Gastrocnemius medialis (tissue), 4 donors: ENCODE data around the gene SLC6A4. TPM values are rescaled to one million over a fixed set of nuclear protein-coding genes. Genes with fewer than 3 reads are reported as not detected.

Experiments used
- ATAC-seq, 2 donors: fragments of 150-250 bp; one replicate each; pipeline ENCODE4 v1.9.1; 2016
- DNase-seq, 2 donors: peaks; one replicate each; pipeline ENCODE4 v3.0.0-alpha.2; 2019
- H3K27ac ChIP-seq, 4 donors: fragments of 200-600 bp; sonication (generic); 1 replicate in 1 of 4; 2 replicates in 3 of 4; pipeline ENCODE4 v1.5.1; 2016 to 2018; ENCODE audit warnings: mild to moderate bottlenecking in 2 of 4, moderate library complexity in 1 of 4
- H3K27me3 ChIP-seq, 3 donors: fragments of 200-600 bp; sonication (generic) in 2 of 3; 1 replicate in 1 of 3; 2 replicates in 2 of 3; pipeline versions ENCODE4 v1.5.1 to v1.6.0; 2016 to 2019; ENCODE audit warnings: mild to moderate bottlenecking in 1 of 3, moderate library complexity in 1 of 3
- H3K36me3 ChIP-seq, 2 donors: fragments of 200-600 bp; sonication (generic) in 1 of 2; one replicate each; pipeline ENCODE4 v1.5.1; 2017 to 2018
- H3K4me1 ChIP-seq, 2 donors: fragments of 200-600 bp; sonication (generic) in 1 of 2; one replicate each; pipeline ENCODE4 v1.5.1; 2016 to 2017; ENCODE audit warnings: mild to moderate bottlenecking in 2 of 2
- H3K4me3 ChIP-seq, 4 donors: fragments of 200-600 bp; sonication (generic) in 3 of 4; 1 replicate in 1 of 4; 2 replicates in 3 of 4; pipeline ENCODE4 v1.5.1; 2016 to 2019; ENCODE audit warnings: mild to moderate bottlenecking in 2 of 4
- H3K9me3 ChIP-seq, 3 donors: fragments of 200-600 bp; sonication (generic) in 2 of 3; 1 replicate in 1 of 3; 2 replicates in 2 of 3; pipeline ENCODE4 v1.5.1; 2016 to 2019
- CTCF ChIP-seq, 5 experiments: fragments of 450-650 bp in 3 of 5; fragments of 200-600 bp in 2 of 5; sonication (generic) in 2 of 5; IDR thresholded peaks in 4 of 5; conservative IDR thresholded peaks in 1 of 5; 1 replicate in 4 of 5; 2 replicates in 1 of 5; pipeline ENCODE4 v1.5.1; 2016 to 2019; ENCODE audit warnings: antibody characterized with exemption in 5 of 5, mild to moderate bottlenecking in 3 of 5, moderate library complexity in 3 of 5
- POLR2A ChIP-seq, 2 donors: fragments of 450-650 bp; IDR thresholded peaks; one replicate each; pipeline ENCODE4 v1.6.1; 2017; ENCODE audit warnings: antibody characterized with exemption in 2 of 2, mild to moderate bottlenecking in 2 of 2, moderate library complexity in 2 of 2
- in situ Hi-C, 4 donors: fragments of 200-750 bp; cut with MboI; loops; one replicate each; pipeline versions ENCODE4 v1.15.0 to v1.8.0; 2017; ENCODE audit warnings: low sequenced_read_pairs in 4 of 4
- intact Hi-C: fragments of 100-400 bp; cut with DNase I; formaldehyde crosslinking; loops from one replicate; pipeline ENCODE4 v1.15.1; 2023; ENCODE audit warnings: low total_unique reads
- total RNA-seq, 4 donors: library from RNA; depleted of rRNA; stranded (reverse); fragments of >200 nt; gene quantifications; one replicate each; pipeline versions ENCODE4 v1.1.0 to v1.2.3, GENCODE V29; 2016

The SLC6A4 gene
- total RNA-seq, 4 donors from 2014 or later, result 0.35 to 0.46 TPM; not detected in 2

DNA sequence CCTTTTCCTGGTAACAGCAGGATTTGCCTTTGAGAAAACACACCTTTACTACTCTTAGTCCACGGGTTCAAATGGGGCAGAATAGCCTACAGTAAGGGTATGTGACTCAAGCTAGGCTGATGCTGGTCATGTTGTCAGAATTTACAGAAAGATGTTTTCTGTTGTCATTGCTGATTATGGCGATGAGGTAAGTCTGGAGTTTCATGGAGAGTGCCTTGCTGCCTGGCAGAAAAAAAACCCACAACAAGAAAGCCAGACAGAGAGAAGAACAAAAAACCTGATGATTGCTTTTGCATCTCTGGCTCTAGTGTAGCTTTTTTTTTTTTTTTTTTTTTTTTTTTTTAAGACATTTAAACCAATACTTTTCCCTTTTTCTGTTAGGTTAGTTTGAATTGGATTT, 47.9 kb downstream of the SLC6A4 start:
- TF ChIP-seq POLR2A (IDR thresholded peaks at IDR 0.05), result no peak
- no peak for TF ChIP-seq CTCF (IDR thresholded peaks at IDR 0.05 in 4 of 5, conservative IDR thresholded peaks at IDR 0.05 in 1 of 5)
- intact Hi-C loops (no loop called here), in situ Hi-C loops (no loop called here)
- Histone ChIP-seq H3K27me3 (no peaks in the 10 kb centered on the region), H3K27ac (no peak overlapping the region), H3K9me3 (no peaks in the 10 kb centered on the region), H3K4me1 (no peaks in the 10 kb centered on the region), H3K36me3 (peaks cover 2 to 46% of the 10 kb centered on the region in 2 donors), H3K4me3 (no peak overlapping the region)
- ATAC-seq, result no peak
- DNase-seq, result no peak

- peaks cover 5 to 52% of the 10 kb centered on the region in 2 donors for H3K36me3 ChIP-seq
- H3K27me3 ChIP-seq, result no peaks in the 10 kb centered on the region
- H3K4me1 ChIP-seq, result no peaks in the 10 kb centered on the region
- intact Hi-C loops, result no loop called here
- in situ Hi-C loops, result no loop called here
- no peak overlapping the region for H3K27ac ChIP-seq
- no peak for ATAC-seq
- DNase-seq, result no peak
- no peak overlapping the region for H3K4me3 ChIP-seq
- TF ChIP-seq CTCF (IDR thresholded peaks at IDR 0.05 in 4 of 5, conservative IDR thresholded peaks at IDR 0.05 in 1 of 5), result no peak
- TF ChIP-seq POLR2A (IDR thresholded peaks at IDR 0.05), result no peak
- no peaks in the 10 kb centered on the region for H3K9me3 ChIP-seq
These were observed 48.7 kb downstream of the SLC6A4 start for GRCh38 chr17:30186761-30187160.

GRCh38 chr17:30176855-30177254, 58.6 kb downstream of the SLC6A4 start:
- H3K4me3 ChIP-seq, result no peak overlapping the region
- H3K9me3 ChIP-seq, result no peaks in the 10 kb centered on the region
- intact Hi-C loops (no loop called here), in situ Hi-C loops (no loop called here)
- ATAC-seq (no peak), DNase-seq (no peak)
- peaks cover 0 to 64% of the 10 kb centered on the region in 2 donors for H3K36me3 ChIP-seq
- no peak overlapping the region for H3K27ac ChIP-seq
- H3K27me3 ChIP-seq, result no peaks in the 10 kb centered on the region
- TF ChIP-seq POLR2A (IDR thresholded peaks at IDR 0.05) (no peak), CTCF (IDR thresholded peaks at IDR 0.05 in 4 of 5, conservative IDR thresholded peaks at IDR 0.05 in 1 of 5) (no peak)
- no peaks in the 10 kb centered on the region for H3K4me1 ChIP-seq

DNA sequence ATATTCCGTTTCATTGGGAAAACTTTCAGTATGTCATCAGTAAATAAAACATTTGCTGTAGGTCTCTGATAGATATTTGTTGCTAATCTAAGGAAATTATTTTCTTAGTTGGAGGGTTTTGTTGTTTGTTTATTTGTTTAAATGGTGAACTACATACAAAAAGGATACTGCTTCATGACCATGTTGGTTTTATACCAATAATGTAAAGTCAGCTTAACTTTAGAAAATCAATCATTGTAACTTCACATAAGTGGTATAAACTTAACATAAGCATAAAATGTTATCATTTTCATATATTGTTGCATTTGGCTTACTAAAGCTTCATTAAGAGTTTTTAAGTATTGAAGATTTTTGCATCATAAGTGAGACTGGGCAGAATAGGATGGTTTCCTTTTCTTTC, 60.9 kb downstream of the SLC6A4 start:
- DNase-seq (no peak), ATAC-seq (no peak)
- Histone ChIP-seq H3K27me3 (no peaks in the 10 kb centered on the region), H3K4me1 (no peaks in the 10 kb centered on the region), H3K36me3 (peaks cover 0 to 42% of the 10 kb centered on the region in 2 donors), H3K27ac (no peak overlapping the region), H3K4me3 (no peak overlapping the region), H3K9me3 (no peaks in the 10 kb centered on the region)
- intact Hi-C loops (no loop called here), in situ Hi-C loops (no loop called here)
- TF ChIP-seq CTCF (IDR thresholded peaks at IDR 0.05 in 4 of 5, conservative IDR thresholded peaks at IDR 0.05 in 1 of 5), result no peak
- TF ChIP-seq POLR2A (IDR thresholded peaks at IDR 0.05), result no peak

GRCh38 chr17:30173649-30174048, 61.8 kb downstream of the SLC6A4 start:
- Histone ChIP-seq H3K4me3 (no peak overlapping the region), H3K9me3 (no peaks in the 10 kb centered on the region), H3K27ac (no peak overlapping the region), H3K36me3 (peaks cover 0 to 33% of the 10 kb centered on the region in 2 donors), H3K27me3 (no peaks in the 10 kb centered on the region), H3K4me1 (no peaks in the 10 kb centered on the region)
- TF ChIP-seq CTCF (IDR thresholded peaks at IDR 0.05 in 4 of 5, conservative IDR thresholded peaks at IDR 0.05 in 1 of 5) (no peak), POLR2A (IDR thresholded peaks at IDR 0.05) (no peak)
- ATAC-seq (no peak), DNase-seq (no peak)
- in situ Hi-C loops, result no loop called here
- intact Hi-C loops, result no loop called here
